HAP-1 (cell line): ENCODE results near the gene HOMER1.
"Not testable (repeated sequence)": the region's sequence is repeated elsewhere in the genome, so short reads cannot be mapped to it uniquely, and the experiment has no call there.

Experiments used
- DNase-seq, 2 experiments: peaks; one replicate each; pipeline ENCODE4 v3.0.0-alpha.2; 2016 to 2020; ENCODE audit warnings: low spot score in 2 of 2
- H3K27me3 ChIP-seq: fragments of 250-450 bp; sonication (Bioruptor Pico); 2 replicates; pipeline ENCODE4 v1.5.1; 2020; ENCODE audit warnings: low read depth, mild to moderate bottlenecking, moderate library complexity
- H3K36me3 ChIP-seq: fragments of 250-450 bp; sonication (Bioruptor Pico); replicated peaks from 2 replicates; pipeline ENCODE4 v1.5.1; 2020; ENCODE audit warnings: mild to moderate bottlenecking
- H3K4me1 ChIP-seq: fragments of 250-450 bp; sonication (Bioruptor Pico); 2 replicates; pipeline ENCODE4 v1.5.1; 2020; ENCODE audit warnings: mild to moderate bottlenecking
- H3K4me3 ChIP-seq: fragments of 250-450 bp; sonication (Bioruptor Pico); 2 replicates; pipeline ENCODE4 v1.5.1; 2020; ENCODE audit warnings: mild to moderate bottlenecking, moderate library complexity
- H3K9me3 ChIP-seq: fragments of 250-450 bp; sonication (Bioruptor Pico); 2 replicates; pipeline ENCODE4 v1.5.1; 2020; ENCODE audit warnings: mild to moderate bottlenecking, moderate library complexity
- in situ Hi-C: fragments of 300-500 bp; cut with MboI; formaldehyde crosslinking; loops from 3 replicates; pipeline ENCODE4 v1.14.3; 2020; ENCODE audit warnings: low sequenced_read_pairs, inconsistent platforms, mixed read lengths

The HOMER1 gene

DNA sequence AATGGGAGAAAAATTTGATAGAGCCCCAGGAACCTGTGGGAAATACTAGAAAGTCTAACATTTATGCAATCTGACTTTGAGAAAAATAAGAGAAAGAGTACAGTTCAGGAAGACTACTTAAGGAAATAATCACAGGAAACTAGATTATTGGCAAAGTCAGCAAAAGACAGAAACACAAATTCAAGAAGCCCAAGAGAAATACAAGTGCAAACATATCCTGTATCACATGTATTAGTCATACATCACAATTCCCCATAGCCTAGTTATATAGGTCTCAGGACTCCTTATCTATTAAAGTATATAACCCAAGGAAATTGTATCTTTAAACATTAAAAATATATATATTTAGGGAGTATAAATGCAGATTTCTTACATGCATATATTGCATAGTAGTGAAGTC, 100.8 kb downstream of the HOMER1 start:
- DNase-seq: no peak
- in situ Hi-C loops: no loop called here
- H3K4me3 ChIP-seq: no peak overlapping the region
- H3K4me1 ChIP-seq: no peaks in the 10 kb centered on the region; the same call in 1 of the 2 replicates
- H3K9me3 ChIP-seq: no peaks in the 10 kb centered on the region; the same call in 1 of the 2 replicates
- no peaks in the 10 kb centered on the region for H3K27me3 ChIP-seq
- H3K36me3 ChIP-seq: no peaks in the 10 kb centered on the region

- Histone ChIP-seq H3K9me3 (no peaks in the 10 kb centered on the region; the same call in 1 of the 2 replicates), H3K36me3 (no peaks in the 10 kb centered on the region; the same call in 1 of the 2 replicates), H3K27me3 (no peaks in the 10 kb centered on the region), H3K4me3 (no peak overlapping the region), H3K4me1 (no peaks in the 10 kb centered on the region)
- in situ Hi-C loops: no loop called here
- DNase-seq: no peak
Measured at GRCh38 chr5:79408028-79408427, 105.9 kb downstream of the HOMER1 start.

- in situ Hi-C loops: no loop called here
- Histone ChIP-seq H3K4me3 (no peak overlapping the region), H3K36me3 (no peaks in the 10 kb centered on the region; the same call in 1 of the 2 replicates), H3K9me3 (no peaks in the 10 kb centered on the region; the same call in 1 of the 2 replicates), H3K4me1 (no peaks in the 10 kb centered on the region), H3K27me3 (no peaks in the 10 kb centered on the region)
- no peak for DNase-seq
Measured at GRCh38 chr5:79407591-79407990, 106.3 kb downstream of the HOMER1 start.

DNA sequence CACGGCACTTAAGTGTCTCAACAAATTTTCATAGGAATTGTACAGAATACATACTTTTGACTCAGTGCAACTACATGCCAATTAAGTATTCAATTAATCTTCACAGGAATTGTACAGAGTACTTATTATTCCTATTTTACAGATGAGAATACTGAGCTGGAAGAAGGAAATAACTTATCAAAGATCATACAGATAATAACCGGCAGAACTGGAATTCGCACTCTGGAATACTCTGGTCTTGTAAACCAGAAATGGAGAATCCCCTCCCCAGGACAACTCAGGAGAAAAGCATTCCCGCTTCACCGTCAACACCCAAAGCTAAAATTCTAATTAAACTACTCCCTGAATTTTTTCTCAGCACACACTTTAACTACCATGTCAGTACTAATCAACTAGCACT, 112.7 kb downstream of the HOMER1 start:
- no peak overlapping the region for H3K4me3 ChIP-seq
- H3K27me3 ChIP-seq: no peaks in the 10 kb centered on the region
- no peak for DNase-seq
- H3K4me1 ChIP-seq: no peaks in the 10 kb centered on the region
- no peaks in the 10 kb centered on the region for H3K9me3 ChIP-seq
- no peaks in the 10 kb centered on the region; the same call in none of the 2 replicates for H3K36me3 ChIP-seq
- in situ Hi-C loops: no loop called here

GRCh38 chr5:79399046-79399445, 114.9 kb downstream of the HOMER1 start:
- H3K4me1 ChIP-seq: no peaks in the 10 kb centered on the region
- H3K27me3 ChIP-seq: no peaks in the 10 kb centered on the region
- no peak overlapping the region for H3K4me3 ChIP-seq
- no peaks in the 10 kb centered on the region; the same call in none of the 2 replicates for H3K36me3 ChIP-seq
- no peaks in the 10 kb centered on the region for H3K9me3 ChIP-seq
- in situ Hi-C loops: no loop called here
- DNase-seq: no peak

- Histone ChIP-seq H3K36me3 (no peaks in the 10 kb centered on the region; the same call in 1 of the 2 replicates), H3K4me3 (no peak overlapping the region), H3K9me3 (no peaks in the 10 kb centered on the region), H3K4me1 (no peaks in the 10 kb centered on the region), H3K27me3 (no peaks in the 10 kb centered on the region)
- no peak for DNase-seq
- in situ Hi-C loops: no loop called here
Measured at GRCh38 chr5:79397080-79397479, 116.9 kb downstream of the HOMER1 start.

DNA sequence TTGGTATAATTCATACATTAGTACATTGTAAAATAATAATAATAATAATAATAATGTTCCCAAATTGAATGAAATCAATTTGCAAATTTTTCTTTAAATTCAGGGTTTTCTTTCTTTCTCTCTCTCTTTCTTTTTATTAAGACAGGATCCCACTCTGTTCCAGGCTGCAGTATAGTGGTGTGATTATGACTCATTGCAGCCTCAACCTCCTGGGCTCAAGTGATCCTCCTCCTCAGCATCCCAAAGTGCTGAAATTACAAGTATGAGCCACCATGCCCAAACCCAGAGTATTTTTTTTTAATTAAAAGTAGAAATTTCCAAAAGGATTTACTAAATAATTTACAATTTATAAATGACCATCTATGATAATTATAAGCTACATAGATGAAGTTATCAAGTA, 117.7 kb downstream of the HOMER1 start:
- in situ Hi-C loops: no loop called here
- DNase-seq: no peak
- Histone ChIP-seq H3K9me3 (no peaks in the 10 kb centered on the region), H3K27me3 (no peaks in the 10 kb centered on the region), H3K4me1 (no peaks in the 10 kb centered on the region), H3K36me3 (no peaks in the 10 kb centered on the region; the same call in 1 of the 2 replicates), H3K4me3 (no peak overlapping the region)

GRCh38 chr5:79395296-79395695, 118.6 kb downstream of the HOMER1 start:
- Histone ChIP-seq H3K36me3 (no peaks in the 10 kb centered on the region; the same call in 1 of the 2 replicates), H3K4me1 (no peaks in the 10 kb centered on the region), H3K9me3 (no peaks in the 10 kb centered on the region), H3K4me3 (no peak overlapping the region), H3K27me3 (no peaks in the 10 kb centered on the region)
- DNase-seq: no peak
- in situ Hi-C loops: no loop called here

DNA sequence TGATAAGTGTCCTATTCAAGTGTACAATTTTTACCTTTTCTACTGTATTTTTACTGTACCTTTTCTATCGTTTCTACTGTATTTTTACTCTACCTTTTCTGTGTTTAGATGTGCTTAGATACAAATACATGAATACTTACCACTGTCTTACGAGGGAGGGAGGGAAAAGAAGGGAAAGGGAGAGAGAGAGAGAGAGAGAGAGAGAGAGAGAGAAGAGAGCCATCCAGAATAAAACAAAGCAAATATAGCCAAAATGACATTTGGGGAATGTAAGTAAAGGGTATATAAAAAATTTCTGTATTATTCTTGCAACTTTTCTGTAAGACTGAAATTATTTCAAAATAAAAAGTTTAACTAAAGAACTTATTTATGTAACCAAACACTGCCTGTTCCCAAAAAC, 121.2 kb downstream of the HOMER1 start:
- H3K36me3 ChIP-seq: no peaks in the 10 kb centered on the region; the same call in 1 of the 2 replicates
- no peaks in the 10 kb centered on the region for H3K27me3 ChIP-seq
- H3K4me3 ChIP-seq: no peak overlapping the region
- no peaks in the 10 kb centered on the region for H3K4me1 ChIP-seq
- no peak for DNase-seq
- H3K9me3 ChIP-seq: no peaks in the 10 kb centered on the region
- in situ Hi-C loops: no loop called here

DNA sequence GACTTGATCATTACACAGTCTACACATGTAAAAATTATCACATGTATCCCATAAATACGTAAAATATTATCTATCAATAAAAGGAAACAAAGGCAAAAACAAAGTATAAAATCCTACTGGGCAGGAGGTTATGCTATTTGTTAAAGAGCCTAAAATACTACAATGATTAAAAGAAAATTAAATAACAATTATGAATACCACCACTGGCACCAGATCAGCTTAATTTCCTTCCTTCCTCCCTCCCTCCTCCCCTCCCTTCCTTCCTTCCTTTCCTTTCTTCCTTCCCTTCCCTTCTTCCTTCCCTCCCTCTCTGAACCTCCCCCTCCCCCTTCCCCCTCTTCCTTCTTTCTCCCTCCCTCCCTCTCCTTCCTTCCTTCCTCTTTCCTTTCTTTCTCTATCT, 127.3 kb downstream of the HOMER1 start:
- no peaks in the 10 kb centered on the region for H3K36me3 ChIP-seq
- DNase-seq: no peak
- no peaks in the 10 kb centered on the region for H3K27me3 ChIP-seq
- H3K4me3 ChIP-seq: no peak overlapping the region
- in situ Hi-C loops: no loop called here
- no peaks in the 10 kb centered on the region for H3K4me1 ChIP-seq
- H3K9me3 ChIP-seq: no peaks in the 10 kb centered on the region; the same call in 1 of the 2 replicates

- DNase-seq, H3K4me1 ChIP-seq, in situ Hi-C loops, H3K9me3 ChIP-seq, H3K36me3 ChIP-seq, H3K4me3 ChIP-seq, H3K27me3 ChIP-seq: not testable (repeated sequence)
Measured at GRCh38 chr5:79385126-79385525, 128.8 kb downstream of the HOMER1 start.

DNA sequence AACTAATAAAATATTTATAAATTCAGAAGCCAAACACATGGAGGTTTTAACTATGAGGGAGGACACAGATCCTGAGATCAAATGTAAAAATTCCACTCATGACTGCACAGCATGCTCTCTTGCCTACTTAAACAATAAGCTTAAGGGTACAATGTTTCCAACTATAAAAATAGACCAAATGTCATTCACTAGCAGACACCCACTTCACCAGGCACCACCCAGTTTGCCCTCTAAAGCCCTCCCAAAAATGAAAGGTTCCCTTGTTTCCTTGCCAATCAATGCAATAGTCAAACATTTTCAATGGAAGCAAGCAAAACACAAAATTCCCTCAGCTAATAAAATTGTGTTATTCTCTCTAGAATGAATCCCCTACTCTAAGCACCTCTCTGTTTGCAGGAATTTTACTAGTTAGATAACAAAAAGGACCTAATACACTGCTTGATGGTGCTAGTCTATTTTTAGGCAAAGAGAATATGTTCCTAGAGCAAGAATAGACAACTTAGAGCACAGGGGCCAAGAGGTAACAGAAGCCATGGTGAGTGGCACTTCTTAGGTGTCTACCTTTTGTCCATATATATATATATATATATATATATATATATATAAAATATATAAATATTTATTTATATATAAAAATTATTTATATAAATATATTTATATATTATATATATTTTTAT, 135.3 kb downstream of the HOMER1 start:
- DNase-seq: no peak
- no peaks in the 10 kb centered on the region for H3K4me1 ChIP-seq
- H3K36me3 ChIP-seq: no peaks in the 10 kb centered on the region; the same call in 1 of the 2 replicates
- no peaks in the 10 kb centered on the region; the same call in 1 of the 2 replicates for H3K9me3 ChIP-seq
- H3K27me3 ChIP-seq: no peaks in the 10 kb centered on the region
- in situ Hi-C loops: no loop called here
- H3K4me3 ChIP-seq: no peak overlapping the region

DNA sequence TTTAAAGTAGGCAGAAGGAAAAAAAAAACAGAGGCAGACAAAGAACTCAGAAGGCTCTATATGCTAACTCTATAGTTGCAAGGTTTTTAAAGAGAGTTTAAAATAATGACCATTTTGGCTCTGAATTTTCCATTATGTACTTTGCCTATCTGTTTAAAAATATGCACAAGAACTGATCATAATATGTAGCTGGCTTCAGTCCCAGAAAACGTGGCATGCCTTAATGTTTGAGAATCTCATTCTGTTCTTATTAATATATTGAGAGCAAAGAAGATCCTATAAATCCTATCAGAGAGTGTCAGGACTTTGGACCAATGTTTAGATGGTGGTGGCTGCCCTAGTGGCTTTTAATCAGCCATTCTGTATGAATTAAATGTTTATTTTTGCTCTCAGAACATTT, 156.5 kb downstream of the HOMER1 start:
- Histone ChIP-seq H3K4me3 (no peak overlapping the region), H3K4me1 (no peaks in the 10 kb centered on the region), H3K27me3 (no peaks in the 10 kb centered on the region), H3K36me3 (no peaks in the 10 kb centered on the region), H3K9me3 (peaks cover 5% of the 10 kb centered on the region)
- in situ Hi-C loops: no loop called here
- DNase-seq: no peak

- Histone ChIP-seq H3K36me3 (no peaks in the 10 kb centered on the region), H3K27me3 (no peaks in the 10 kb centered on the region), H3K4me1 (no peaks in the 10 kb centered on the region), H3K4me3 (no peak overlapping the region), H3K9me3 (peaks cover 5% of the 10 kb centered on the region)
- no peak for DNase-seq
- in situ Hi-C loops: no loop called here
Measured at GRCh38 chr5:79349881-79350280, 164.1 kb downstream of the HOMER1 start.

DNA sequence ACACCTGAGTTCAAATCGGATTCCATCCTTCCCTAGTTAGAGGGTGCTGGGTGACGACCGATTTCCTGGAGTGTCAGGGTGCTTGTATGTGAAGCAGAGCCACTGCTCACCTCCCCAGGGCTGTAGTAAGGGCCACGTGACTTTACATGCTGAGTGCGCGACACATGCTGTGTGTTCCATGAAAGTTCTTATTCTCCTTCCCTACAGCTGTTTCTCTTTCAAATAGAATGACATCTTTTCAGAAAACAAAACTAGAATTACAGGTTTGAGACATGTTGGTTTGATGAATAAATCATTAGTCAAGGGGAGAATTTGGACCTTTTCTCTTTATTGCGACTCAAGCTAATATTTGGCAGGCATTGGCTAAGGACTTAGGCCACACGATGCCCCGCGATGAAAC, 164.9 kb downstream of the HOMER1 start:
- peaks cover 5% of the 10 kb centered on the region for H3K9me3 ChIP-seq
- DNase-seq: no peak
- H3K4me3 ChIP-seq: no peak overlapping the region
- H3K4me1 ChIP-seq: no peaks in the 10 kb centered on the region
- H3K36me3 ChIP-seq: no peaks in the 10 kb centered on the region
- H3K27me3 ChIP-seq: no peaks in the 10 kb centered on the region
- in situ Hi-C loops: no loop called here
